Ishikawa (cell line): Measurements from ENCODE around the gene SERPIND1.

Experiments used
- CEBPB ChIP-seq: IDR thresholded peaks from 2 replicates; pipeline ENCODE4 v1.6.1; 2012
- CREB1 ChIP-seq: IDR thresholded peaks from 2 replicates; pipeline ENCODE4 v1.6.1; 2012; ENCODE audit warnings: low read depth
- EGR1 ChIP-seq: IDR thresholded peaks from 2 replicates; pipeline ENCODE4 v1.6.1; 2012
- EP300 ChIP-seq: IDR thresholded peaks from 2 replicates; pipeline ENCODE4 v1.6.1; 2012; ENCODE audit warnings: borderline replicate concordance
- FOXM1 ChIP-seq: IDR thresholded peaks from 2 replicates; pipeline ENCODE4 v1.6.1; 2012; ENCODE audit warnings: low read depth, borderline replicate concordance
- MAX ChIP-seq: IDR thresholded peaks from 2 replicates; pipeline ENCODE4 v1.6.1; 2012
- NFIC ChIP-seq: IDR thresholded peaks from 2 replicates; pipeline ENCODE4 v1.6.1; 2012
- RAD21 ChIP-seq: IDR thresholded peaks from 2 replicates; pipeline ENCODE4 v1.6.1; 2012; ENCODE audit warnings: low read depth
- TAF1 ChIP-seq: IDR thresholded peaks from 2 replicates; pipeline ENCODE4 v1.6.1; 2012; ENCODE audit warnings: low read depth, mild to moderate bottlenecking
- TCF12 ChIP-seq: IDR thresholded peaks from 2 replicates; pipeline ENCODE4 v1.6.1; 2012; ENCODE audit warnings: low read depth
- TEAD4 ChIP-seq: IDR thresholded peaks from 2 replicates; pipeline ENCODE4 v1.6.1; 2012
- YY1 ChIP-seq: IDR thresholded peaks from 2 replicates; pipeline ENCODE4 v1.6.1; 2012; ENCODE audit warnings: low read depth
- TF ChIP-seq, protein P1 (sequence below): IDR thresholded peaks from 2 replicates; pipeline ENCODE4 v1.6.1; 2012; ENCODE audit warnings: low read depth, mild to moderate bottlenecking
- TF ChIP-seq, protein P2 (sequence below): IDR thresholded peaks from 2 replicates; pipeline ENCODE4 v1.6.1; 2012

- TF ChIP-seq CEBPB (no peak), RAD21 (no peak), EP300 (no peak), TCF12 (no peak), TAF1 (no peak), TEAD4 (no peak), CREB1 (no peak), NFIC (no peak), MAX (no peak), YY1 (no peak), FOXM1 (no peak), EGR1 (no peak)
- TF ChIP-seq, protein P1, sequence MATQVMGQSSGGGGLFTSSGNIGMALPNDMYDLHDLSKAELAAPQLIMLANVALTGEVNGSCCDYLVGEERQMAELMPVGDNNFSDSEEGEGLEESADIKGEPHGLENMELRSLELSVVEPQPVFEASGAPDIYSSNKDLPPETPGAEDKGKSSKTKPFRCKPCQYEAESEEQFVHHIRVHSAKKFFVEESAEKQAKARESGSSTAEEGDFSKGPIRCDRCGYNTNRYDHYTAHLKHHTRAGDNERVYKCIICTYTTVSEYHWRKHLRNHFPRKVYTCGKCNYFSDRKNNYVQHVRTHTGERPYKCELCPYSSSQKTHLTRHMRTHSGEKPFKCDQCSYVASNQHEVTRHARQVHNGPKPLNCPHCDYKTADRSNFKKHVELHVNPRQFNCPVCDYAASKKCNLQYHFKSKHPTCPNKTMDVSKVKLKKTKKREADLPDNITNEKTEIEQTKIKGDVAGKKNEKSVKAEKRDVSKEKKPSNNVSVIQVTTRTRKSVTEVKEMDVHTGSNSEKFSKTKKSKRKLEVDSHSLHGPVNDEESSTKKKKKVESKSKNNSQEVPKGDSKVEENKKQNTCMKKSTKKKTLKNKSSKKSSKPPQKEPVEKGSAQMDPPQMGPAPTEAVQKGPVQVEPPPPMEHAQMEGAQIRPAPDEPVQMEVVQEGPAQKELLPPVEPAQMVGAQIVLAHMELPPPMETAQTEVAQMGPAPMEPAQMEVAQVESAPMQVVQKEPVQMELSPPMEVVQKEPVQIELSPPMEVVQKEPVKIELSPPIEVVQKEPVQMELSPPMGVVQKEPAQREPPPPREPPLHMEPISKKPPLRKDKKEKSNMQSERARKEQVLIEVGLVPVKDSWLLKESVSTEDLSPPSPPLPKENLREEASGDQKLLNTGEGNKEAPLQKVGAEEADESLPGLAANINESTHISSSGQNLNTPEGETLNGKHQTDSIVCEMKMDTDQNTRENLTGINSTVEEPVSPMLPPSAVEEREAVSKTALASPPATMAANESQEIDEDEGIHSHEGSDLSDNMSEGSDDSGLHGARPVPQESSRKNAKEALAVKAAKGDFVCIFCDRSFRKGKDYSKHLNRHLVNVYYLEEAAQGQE = no peak
- TF ChIP-seq, protein P2, sequence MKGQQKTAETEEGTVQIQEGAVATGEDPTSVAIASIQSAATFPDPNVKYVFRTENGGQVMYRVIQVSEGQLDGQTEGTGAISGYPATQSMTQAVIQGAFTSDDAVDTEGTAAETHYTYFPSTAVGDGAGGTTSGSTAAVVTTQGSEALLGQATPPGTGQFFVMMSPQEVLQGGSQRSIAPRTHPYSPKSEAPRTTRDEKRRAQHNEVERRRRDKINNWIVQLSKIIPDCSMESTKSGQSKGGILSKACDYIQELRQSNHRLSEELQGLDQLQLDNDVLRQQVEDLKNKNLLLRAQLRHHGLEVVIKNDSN = no peak
Observed at GRCh38 chr22:20808844-20809243, 34.9 kb downstream of the SERPIND1 start.
